ENCODE measurements around the gene SATB2.

Gene SATB2

GRCh38 chr2:199499005-199499404 is 41.3 kb upstream of the SATB2 start:
- Histone ChIP-seq H3K27ac (ENCODE audit: low read depth, low read length) (no peak overlapping the region), H3K4me3 (ENCODE audit: low read length) (no peak overlapping the region), H3K36me3 (ENCODE audit: control insufficient read depth, low read length) (no peaks in the 10 kb centered on the region), H3K4me1 (ENCODE audit: control insufficient read depth, low read length) (no peaks in the 10 kb centered on the region), H3K9me3 (ENCODE audit: control insufficient read depth, insufficient read depth, low read length) (no peaks in the 10 kb centered on the region), H3K79me2 (ENCODE audit: control insufficient read depth, low read length) (no peaks in the 10 kb centered on the region), H3K27me3 (ENCODE audit: control insufficient read depth, low read length) (no peaks in the 10 kb centered on the region), H3K4me2 (ENCODE audit: low read length) (no peak overlapping the region), H4K20me1 (ENCODE audit: control insufficient read depth, insufficient read depth, low read depth, low read length) (no peaks in the 10 kb centered on the region), H3K9me2 (replicated peaks; ENCODE audit: control insufficient read depth, low read length) (no peaks in the 10 kb centered on the region), H3F3A (ENCODE audit: control insufficient read depth, insufficient read depth) (no peaks in the 10 kb centered on the region)
- TF ChIP-seq EZH2phosphoT487 (IDR thresholded peaks at IDR 0.05; ENCODE audit: borderline replicate concordance, low read length) (no peak), CTCF (IDR thresholded peaks at IDR 0.05; ENCODE audit: low read depth, low read length, poor library complexity, severe bottlenecking) (no peak)

GRCh38 chr2:199495147-199495546 is 37.4 kb upstream of the SATB2 start:
- Histone ChIP-seq H3K4me2 (ENCODE audit: low read length) (no peak overlapping the region), H4K20me1 (ENCODE audit: control insufficient read depth, insufficient read depth, low read depth, low read length) (no peaks in the 10 kb centered on the region), H3K27me3 (ENCODE audit: control insufficient read depth, low read length) (no peaks in the 10 kb centered on the region), H3K9me2 (replicated peaks; ENCODE audit: control insufficient read depth, low read length) (no peaks in the 10 kb centered on the region), H3K4me1 (ENCODE audit: control insufficient read depth, low read length) (no peaks in the 10 kb centered on the region), H3K9me3 (ENCODE audit: control insufficient read depth, insufficient read depth, low read length) (no peaks in the 10 kb centered on the region), H3F3A (ENCODE audit: control insufficient read depth, insufficient read depth) (no peaks in the 10 kb centered on the region), H3K36me3 (ENCODE audit: control insufficient read depth, low read length) (no peaks in the 10 kb centered on the region), H3K27ac (ENCODE audit: low read depth, low read length) (no peak overlapping the region), H3K79me2 (ENCODE audit: control insufficient read depth, low read length) (no peaks in the 10 kb centered on the region), H3K4me3 (ENCODE audit: low read length) (no peak overlapping the region)
- TF ChIP-seq CTCF (IDR thresholded peaks at IDR 0.05; ENCODE audit: low read depth, low read length, poor library complexity, severe bottlenecking): no peak

GRCh38 chr2:199490049-199490448 is 32.3 kb upstream of the SATB2 start:
- H3K27ac ChIP-seq (ENCODE audit: low read depth, low read length): no peak overlapping the region
- no peaks in the 10 kb centered on the region for H3K36me3 ChIP-seq (ENCODE audit: control insufficient read depth, low read length)
- no peak overlapping the region for H3K4me2 ChIP-seq (ENCODE audit: low read length)
- no peaks in the 10 kb centered on the region for H3K9me2 ChIP-seq (replicated peaks; ENCODE audit: control insufficient read depth, low read length)
- no peak overlapping the region for H3K4me3 ChIP-seq (ENCODE audit: low read length)
- no peaks in the 10 kb centered on the region for H3K27me3 ChIP-seq (ENCODE audit: control insufficient read depth, low read length)
- no peaks in the 10 kb centered on the region for H3K79me2 ChIP-seq (ENCODE audit: control insufficient read depth, low read length)
- H3K9me3 ChIP-seq (ENCODE audit: control insufficient read depth, insufficient read depth, low read length): no peaks in the 10 kb centered on the region
- H4K20me1 ChIP-seq (ENCODE audit: control insufficient read depth, insufficient read depth, low read depth, low read length): no peaks in the 10 kb centered on the region
- no peaks in the 10 kb centered on the region for H3F3A ChIP-seq (ENCODE audit: control insufficient read depth, insufficient read depth)
- TF ChIP-seq CTCF (IDR thresholded peaks at IDR 0.05; ENCODE audit: low read depth, low read length, poor library complexity, severe bottlenecking) (no peak), EZH2phosphoT487 (IDR thresholded peaks at IDR 0.05; ENCODE audit: borderline replicate concordance, low read length) (no peak)
- H3K4me1 ChIP-seq (ENCODE audit: control insufficient read depth, low read length): no peaks in the 10 kb centered on the region
